PFSK-1 (cell line): ENCODE measurements around the gene CISH.

ENCODE experiments used
- POLR2AphosphoS5 ChIP-seq: IDR thresholded peaks from 2 replicates; pipeline ENCODE4 v1.6.1; 2012; ENCODE audit warnings: low read depth, mild to moderate bottlenecking, control low read depth, low read length, moderate library complexity
- SIN3A ChIP-seq: IDR thresholded peaks from 2 replicates; pipeline ENCODE4 v1.6.1; 2012; ENCODE audit warnings: mild to moderate bottlenecking, low read length, moderate library complexity, borderline replicate concordance; ENCODE audit not compliant: insufficient read depth
- TAF1 ChIP-seq: IDR thresholded peaks from 2 replicates; pipeline ENCODE4 v1.6.1; 2012; ENCODE audit warnings: low read length, control low read depth, borderline replicate concordance; ENCODE audit not compliant: insufficient read depth
- TF ChIP-seq, protein P1 (sequence below), 2 experiments: IDR thresholded peaks; 2 replicates each; pipeline versions ENCODE4 v1.6.1 to v1.8.0; 2011 to 2012; ENCODE audit warnings: low read depth in 2 of 2, low read length in 2 of 2, control low read depth in 1 of 2, inconsistent platforms in 1 of 2, mild to moderate bottlenecking in 1 of 2, moderate library complexity in 1 of 2; ENCODE audit not compliant: insufficient read depth in 1 of 2

GRCh38 chr3:50557106-50557505 lies 54.5 kb downstream of the CISH start:
- no peak for TF ChIP-seq POLR2AphosphoS5
- TF ChIP-seq TAF1, result no peak
- TF ChIP-seq SIN3A, result no peak
- TF ChIP-seq, protein P1, sequence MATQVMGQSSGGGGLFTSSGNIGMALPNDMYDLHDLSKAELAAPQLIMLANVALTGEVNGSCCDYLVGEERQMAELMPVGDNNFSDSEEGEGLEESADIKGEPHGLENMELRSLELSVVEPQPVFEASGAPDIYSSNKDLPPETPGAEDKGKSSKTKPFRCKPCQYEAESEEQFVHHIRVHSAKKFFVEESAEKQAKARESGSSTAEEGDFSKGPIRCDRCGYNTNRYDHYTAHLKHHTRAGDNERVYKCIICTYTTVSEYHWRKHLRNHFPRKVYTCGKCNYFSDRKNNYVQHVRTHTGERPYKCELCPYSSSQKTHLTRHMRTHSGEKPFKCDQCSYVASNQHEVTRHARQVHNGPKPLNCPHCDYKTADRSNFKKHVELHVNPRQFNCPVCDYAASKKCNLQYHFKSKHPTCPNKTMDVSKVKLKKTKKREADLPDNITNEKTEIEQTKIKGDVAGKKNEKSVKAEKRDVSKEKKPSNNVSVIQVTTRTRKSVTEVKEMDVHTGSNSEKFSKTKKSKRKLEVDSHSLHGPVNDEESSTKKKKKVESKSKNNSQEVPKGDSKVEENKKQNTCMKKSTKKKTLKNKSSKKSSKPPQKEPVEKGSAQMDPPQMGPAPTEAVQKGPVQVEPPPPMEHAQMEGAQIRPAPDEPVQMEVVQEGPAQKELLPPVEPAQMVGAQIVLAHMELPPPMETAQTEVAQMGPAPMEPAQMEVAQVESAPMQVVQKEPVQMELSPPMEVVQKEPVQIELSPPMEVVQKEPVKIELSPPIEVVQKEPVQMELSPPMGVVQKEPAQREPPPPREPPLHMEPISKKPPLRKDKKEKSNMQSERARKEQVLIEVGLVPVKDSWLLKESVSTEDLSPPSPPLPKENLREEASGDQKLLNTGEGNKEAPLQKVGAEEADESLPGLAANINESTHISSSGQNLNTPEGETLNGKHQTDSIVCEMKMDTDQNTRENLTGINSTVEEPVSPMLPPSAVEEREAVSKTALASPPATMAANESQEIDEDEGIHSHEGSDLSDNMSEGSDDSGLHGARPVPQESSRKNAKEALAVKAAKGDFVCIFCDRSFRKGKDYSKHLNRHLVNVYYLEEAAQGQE (IDR thresholded peaks at IDR 0.05; ENCODE audit: insufficient read depth in 1 of 2, low read depth in 2 of 2, low read length in 2 of 2), result no peak
